ENCODE results near the gene ARFGEF3.
"Not testable (repeated sequence)": the region's sequence is repeated elsewhere in the genome, so short reads cannot be mapped to it uniquely, and the experiment has no call there.

ARFGEF3 gene

DNA sequence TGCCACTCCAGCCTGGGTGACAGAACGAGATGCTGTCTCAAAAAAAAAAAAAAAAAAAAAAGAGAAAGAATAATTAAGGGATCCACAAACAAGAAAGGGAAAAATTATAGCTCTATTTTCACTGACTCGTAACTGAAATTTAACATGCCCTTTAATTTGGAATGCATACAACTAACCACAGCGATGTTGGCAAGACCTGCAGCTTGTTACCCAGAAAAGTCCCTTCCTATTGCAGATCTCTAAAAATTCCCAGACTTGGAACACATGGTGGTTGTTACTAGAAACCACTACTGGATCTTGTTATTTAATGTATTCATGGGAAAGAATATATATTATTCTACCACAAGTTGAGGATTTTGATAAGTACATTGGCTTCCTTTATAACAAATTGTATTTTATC is 188.2 kb downstream of the ARFGEF3 start:
- TF ChIP-seq, protein P1, sequence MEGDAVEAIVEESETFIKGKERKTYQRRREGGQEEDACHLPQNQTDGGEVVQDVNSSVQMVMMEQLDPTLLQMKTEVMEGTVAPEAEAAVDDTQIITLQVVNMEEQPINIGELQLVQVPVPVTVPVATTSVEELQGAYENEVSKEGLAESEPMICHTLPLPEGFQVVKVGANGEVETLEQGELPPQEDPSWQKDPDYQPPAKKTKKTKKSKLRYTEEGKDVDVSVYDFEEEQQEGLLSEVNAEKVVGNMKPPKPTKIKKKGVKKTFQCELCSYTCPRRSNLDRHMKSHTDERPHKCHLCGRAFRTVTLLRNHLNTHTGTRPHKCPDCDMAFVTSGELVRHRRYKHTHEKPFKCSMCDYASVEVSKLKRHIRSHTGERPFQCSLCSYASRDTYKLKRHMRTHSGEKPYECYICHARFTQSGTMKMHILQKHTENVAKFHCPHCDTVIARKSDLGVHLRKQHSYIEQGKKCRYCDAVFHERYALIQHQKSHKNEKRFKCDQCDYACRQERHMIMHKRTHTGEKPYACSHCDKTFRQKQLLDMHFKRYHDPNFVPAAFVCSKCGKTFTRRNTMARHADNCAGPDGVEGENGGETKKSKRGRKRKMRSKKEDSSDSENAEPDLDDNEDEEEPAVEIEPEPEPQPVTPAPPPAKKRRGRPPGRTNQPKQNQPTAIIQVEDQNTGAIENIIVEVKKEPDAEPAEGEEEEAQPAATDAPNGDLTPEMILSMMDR (IDR thresholded peaks at IDR 0.05; ENCODE audit: control insufficient read depth, insufficient read depth, low read depth, low read length, missing control alignments): no peak
- no peak overlapping the region for H3K4me3 ChIP-seq (ENCODE audit: control insufficient read depth, low read depth, low read length)
- DNase-seq (ENCODE audit: low read depth): peak; percentile 7

DNA sequence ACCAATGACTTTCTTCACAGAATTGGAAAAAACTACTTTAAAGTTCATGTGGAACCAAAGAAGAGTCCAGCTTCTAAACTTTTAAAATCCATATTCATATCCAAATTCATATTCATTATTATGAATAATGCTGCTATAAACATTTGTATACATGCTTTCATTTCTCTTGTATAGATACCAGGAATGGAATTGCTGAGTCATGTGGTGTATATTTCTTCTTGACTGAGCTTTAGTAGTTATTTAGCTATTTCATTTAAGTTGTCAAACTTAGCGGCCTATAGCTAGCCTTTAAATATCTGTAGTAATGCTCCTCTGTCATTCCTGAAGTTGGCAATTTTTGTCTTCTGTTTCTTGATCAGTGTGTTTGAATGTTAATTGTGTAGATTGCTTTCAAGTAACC is 196.2 kb downstream of the ARFGEF3 start:
- DNase-seq (ENCODE audit: low read depth): no peak
- TF ChIP-seq, protein P1 (IDR thresholded peaks at IDR 0.05; ENCODE audit: control insufficient read depth, insufficient read depth, low read depth, low read length, missing control alignments): no peak
- H3K4me3 ChIP-seq (ENCODE audit: control insufficient read depth, low read depth, low read length): no peak overlapping the region

DNA sequence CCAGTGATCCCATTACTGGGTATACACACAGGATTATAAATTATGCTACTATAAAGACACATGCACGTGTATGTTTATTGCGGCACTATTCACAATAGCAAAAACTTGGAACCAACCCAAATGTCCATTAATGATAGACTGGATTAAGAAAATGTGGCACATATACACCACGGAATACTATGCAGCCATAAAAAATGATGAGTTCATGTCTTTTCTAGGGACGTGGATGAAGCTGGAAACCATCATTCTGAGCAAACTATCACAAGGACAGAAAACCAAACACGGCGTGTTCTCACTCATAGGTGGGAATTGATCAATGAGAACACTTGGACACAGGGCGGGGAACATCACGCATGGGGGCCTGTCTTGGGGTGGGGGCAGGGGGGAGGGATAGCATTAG is 206.9 kb downstream of the ARFGEF3 start:
- DNase-seq (ENCODE audit: low read depth): not testable (repeated sequence)

DNA sequence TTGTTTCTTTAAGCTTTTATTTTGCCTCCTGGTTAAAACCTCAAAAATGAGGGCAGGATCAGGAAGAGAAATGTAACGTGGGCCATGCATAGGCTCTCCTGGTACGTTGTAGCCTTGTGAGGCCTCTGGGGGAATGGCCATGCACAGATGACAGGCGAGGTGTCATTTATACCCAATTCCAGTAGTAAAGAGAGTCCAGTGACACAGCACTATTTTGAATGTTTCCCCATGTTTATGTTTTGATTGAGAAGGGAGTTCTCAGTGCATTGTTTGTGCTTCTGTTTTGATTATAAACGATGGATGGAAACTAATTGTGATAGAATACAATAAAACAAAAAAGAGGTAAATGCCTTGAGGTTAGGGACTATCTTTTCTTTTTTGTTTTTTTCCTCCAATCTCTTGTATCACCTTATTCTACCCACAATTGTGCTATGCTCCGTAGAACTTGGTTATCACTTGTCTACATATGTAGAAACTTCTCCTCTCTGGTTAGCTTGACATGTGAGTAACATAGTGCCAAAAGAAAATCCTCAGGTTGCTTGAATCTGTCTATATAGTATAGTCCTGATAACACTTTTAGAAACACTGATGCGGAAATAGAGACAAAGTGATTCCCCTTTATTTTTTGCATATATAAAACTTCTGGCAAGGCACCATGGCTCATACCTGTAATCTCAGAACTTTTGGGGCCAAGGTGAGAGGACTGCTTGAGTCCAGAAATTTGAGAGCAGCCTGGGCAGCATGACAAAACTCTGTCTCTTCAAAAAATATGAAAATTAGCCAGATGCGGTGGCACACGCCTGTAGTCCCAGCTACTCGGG is 209.1 kb downstream of the ARFGEF3 start:
- no peak for DNase-seq (ENCODE audit: low read depth)
- TF ChIP-seq, protein P1 (IDR thresholded peaks at IDR 0.05; ENCODE audit: control insufficient read depth, insufficient read depth, low read depth, low read length, missing control alignments): no peak
- H3K4me3 ChIP-seq (ENCODE audit: control insufficient read depth, low read depth, low read length): no peak overlapping the region

More for the DNA sequence above, 206.9 kb downstream of the ARFGEF3 start:
- H3K4me3 ChIP-seq (ENCODE audit: control insufficient read depth, low read depth, low read length): not testable (repeated sequence)

DNA sequence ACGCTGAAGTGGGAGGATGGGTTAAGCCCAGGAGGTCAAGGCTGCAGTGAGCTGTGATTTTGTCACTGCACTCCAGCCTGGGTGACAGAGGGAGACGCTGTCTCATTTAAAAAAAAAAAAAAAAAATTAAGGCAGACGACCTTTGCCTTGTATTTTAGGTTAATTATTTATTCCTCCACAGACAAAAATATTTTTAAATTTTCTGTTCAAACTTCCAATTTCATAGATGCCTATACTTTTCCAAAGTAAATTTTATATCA is 209.6 kb downstream of the ARFGEF3 start:
- TF ChIP-seq, protein P1 (IDR thresholded peaks at IDR 0.05; ENCODE audit: control insufficient read depth, insufficient read depth, low read depth, low read length, missing control alignments): no peak
- no peak overlapping the region for H3K4me3 ChIP-seq (ENCODE audit: control insufficient read depth, low read depth, low read length)
- no peak for DNase-seq (ENCODE audit: low read depth)

DNA sequence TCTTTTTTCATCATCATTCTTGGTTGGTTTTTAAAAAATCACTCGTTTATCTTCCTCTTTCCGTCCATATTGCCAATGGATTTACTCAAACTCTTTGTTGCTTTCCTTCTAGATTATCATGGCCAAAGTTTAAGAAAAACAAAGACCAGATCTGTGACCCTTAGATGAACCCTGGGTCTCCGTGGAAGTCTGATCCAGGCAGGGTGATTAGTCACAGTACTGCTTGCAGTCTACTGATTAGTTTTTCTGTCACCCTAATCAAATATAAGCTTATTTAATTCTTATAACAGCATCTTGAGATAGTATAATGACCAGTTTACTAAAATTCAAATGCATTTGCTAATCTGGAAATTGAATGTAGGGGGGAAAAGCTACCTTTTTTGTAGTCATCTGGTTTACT is 210.0 kb downstream of the ARFGEF3 start:
- no peak for DNase-seq (ENCODE audit: low read depth)

DNA sequence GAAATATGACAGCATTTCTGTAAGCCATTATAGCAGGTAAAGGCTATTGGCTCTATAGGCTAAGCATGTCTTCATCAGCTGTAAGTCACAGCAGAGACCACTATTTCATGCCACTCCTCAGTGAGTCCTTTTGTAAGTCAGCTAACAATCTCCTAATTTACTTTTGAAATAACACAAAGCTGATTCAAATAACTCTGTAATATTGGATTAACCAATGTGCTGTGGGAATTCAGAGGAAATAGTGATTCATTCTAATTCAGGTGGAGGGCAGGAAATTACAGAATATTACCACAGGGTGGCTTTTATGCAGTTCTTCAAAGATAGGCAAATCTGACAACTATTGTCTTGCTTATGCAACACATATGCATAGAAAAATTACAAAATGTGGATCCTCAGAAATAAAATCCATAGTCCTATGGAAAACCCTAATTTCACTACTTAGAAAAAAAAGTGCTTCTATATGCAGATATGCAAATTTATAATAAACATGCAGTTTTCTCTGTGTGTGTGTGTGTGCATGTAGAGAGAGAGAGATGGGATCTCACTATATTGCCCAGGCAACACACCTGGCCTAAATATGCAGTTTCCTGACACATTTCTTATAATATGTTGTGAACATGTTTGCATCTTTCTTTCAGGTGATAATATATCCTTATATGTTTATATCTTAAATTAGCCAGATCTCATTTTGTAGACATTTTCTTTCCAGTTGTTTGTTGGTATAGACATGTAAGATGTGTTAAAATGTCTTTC is 211.1 kb downstream of the ARFGEF3 start:
- H3K4me3 ChIP-seq (ENCODE audit: control insufficient read depth, low read depth, low read length): no peak overlapping the region
- TF ChIP-seq, protein P1 (IDR thresholded peaks at IDR 0.05; ENCODE audit: control insufficient read depth, insufficient read depth, low read depth, low read length, missing control alignments): no peak
- DNase-seq (ENCODE audit: low read depth): no peak

More for the DNA sequence above, 210.0 kb downstream of the ARFGEF3 start:
- TF ChIP-seq, protein P1 (IDR thresholded peaks at IDR 0.05; ENCODE audit: control insufficient read depth, insufficient read depth, low read depth, low read length, missing control alignments): no peak
- H3K4me3 ChIP-seq (ENCODE audit: control insufficient read depth, low read depth, low read length): no peak overlapping the region
